ENCODE measurements around the gene HSPA1L.
A peak's percentile ranks its signal among the peaks of the same experiment; 100 is the strongest.
"Not testable (repeated sequence)": the region's sequence is repeated elsewhere in the genome, so short reads cannot be mapped to it uniquely, and the experiment has no call there.

Gene HSPA1L

GRCh38 chr6:31815025-31815838 lies at the start of gene HSPA1L, which contains the start of gene HSPA1A:
TSS of gene HSPA1L (minus strand) at chr6:31815283. CDS start at chr6:31811972, 3,311 bp downstream.
TSS of gene HSPA1A (plus strand) at chr6:31815543. CDS start at chr6:31815757, 214 bp downstream.
- peak; percentile 83 for DNase-seq (ENCODE audit: low spot score)

- DNase-seq (ENCODE audit: low spot score): no peak
These were observed 49.7 kb upstream of the HSPA1L start for GRCh38 chr6:31864818-31865204.

GRCh38 chr6:31864123-31864562 lies 49.1 kb upstream of the HSPA1L start:
- DNase-seq (ENCODE audit: low spot score): not testable (repeated sequence)

- DNase-seq (ENCODE audit: low spot score): peak; percentile 100
These were observed 47.5 kb upstream of the HSPA1L start, which contains the start of gene NEU1 for GRCh38 chr6:31862344-31863235. TSS of gene NEU1 (minus strand) at chr6:31862821. CDS start at chr6:31862776, 45 bp downstream.

GRCh38 chr6:31861919-31862343 lies 46.8 kb upstream of the HSPA1L start:
- no peak for DNase-seq (ENCODE audit: low spot score)

- no peak for DNase-seq (ENCODE audit: low spot score)
These were observed 46.1 kb upstream of the HSPA1L start for GRCh38 chr6:31861150-31861549.

- DNase-seq (ENCODE audit: low spot score): no peak
These were observed 45.3 kb upstream of the HSPA1L start for GRCh38 chr6:31860349-31860748.

- no peak for DNase-seq (ENCODE audit: low spot score)
These were observed 44.8 kb upstream of the HSPA1L start for GRCh38 chr6:31859923-31860322.

GRCh38 chr6:31858707-31859106 lies 43.6 kb upstream of the HSPA1L start:
- no peak for DNase-seq (ENCODE audit: low spot score)

GRCh38 chr6:31857774-31858173 lies 42.7 kb upstream of the HSPA1L start:
- not testable (repeated sequence) for DNase-seq (ENCODE audit: low spot score)

GRCh38 chr6:31851980-31852718 lies 37.1 kb upstream of the HSPA1L start:
- DNase-seq (ENCODE audit: low spot score): not testable (repeated sequence)

- no peak for DNase-seq (ENCODE audit: low spot score)
These were observed 36.4 kb upstream of the HSPA1L start for GRCh38 chr6:31851485-31851832.

- no peak for DNase-seq (ENCODE audit: low spot score)
These were observed 35.8 kb upstream of the HSPA1L start for GRCh38 chr6:31850765-31851484.

- no peak for DNase-seq (ENCODE audit: low spot score)
These were observed 32.3 kb upstream of the HSPA1L start for GRCh38 chr6:31847276-31847978.

- DNase-seq (ENCODE audit: low spot score): no peak
These were observed 29.4 kb upstream of the HSPA1L start for GRCh38 chr6:31844507-31844906.

GRCh38 chr6:31842053-31842452 lies 27.0 kb upstream of the HSPA1L start:
- DNase-seq (ENCODE audit: low spot score): no peak

GRCh38 chr6:31839779-31840126 lies 24.7 kb upstream of the HSPA1L start:
- DNase-seq (ENCODE audit: low spot score): not testable (repeated sequence)

- DNase-seq (ENCODE audit: low spot score): no peak
These were observed 23.9 kb upstream of the HSPA1L start for GRCh38 chr6:31838968-31839367.

GRCh38 chr6:31838114-31838553 lies 23.1 kb upstream of the HSPA1L start:
- DNase-seq (ENCODE audit: low spot score): not testable (repeated sequence)

GRCh38 chr6:31837369-31838113 lies 22.5 kb upstream of the HSPA1L start:
- no peak for DNase-seq (ENCODE audit: low spot score)
